NB4 (cell line): ENCODE measurements around the gene IL20RA.

Source experiments
- DNase-seq: peaks from one replicate; pipeline ENCODE4 v3.0.0; 2010; ENCODE audit warnings: low read depth
- H3K4me3 ChIP-seq: one replicate; pipeline ENCODE4 v1.5.1; 2011; ENCODE audit warnings: mild to moderate bottlenecking, low read depth, low read length, moderate library complexity
- CTCF ChIP-seq: IDR thresholded peaks from one replicate; pipeline ENCODE4 v1.5.1; 2012; ENCODE audit warnings: low read depth, low read length
- MAX ChIP-seq: IDR thresholded peaks from 2 replicates; pipeline ENCODE4 v1.6.1; 2011; ENCODE audit warnings: low read depth, low read length
- MYC ChIP-seq: IDR thresholded peaks from 2 replicates; pipeline ENCODE4 v1.6.1; 2011; ENCODE audit warnings: low read depth, low read length
- POLR2A ChIP-seq: IDR thresholded peaks from 2 replicates; pipeline ENCODE4 v1.6.1; 2011; ENCODE audit warnings: mild to moderate bottlenecking; ENCODE audit not compliant: insufficient read length; ENCODE audit errors: extremely low read depth

The IL20RA gene

GRCh38 chr6:137039010-137039409 is 5.8 kb downstream of the IL20RA start:
- H3K4me3 ChIP-seq = no peak overlapping the region
- no peak for TF ChIP-seq POLR2A
- TF ChIP-seq CTCF = no peak
- no peak for TF ChIP-seq MAX
- no peak for TF ChIP-seq MYC
- no peak for DNase-seq

GRCh38 chr6:137036566-137037300 is 8.0 kb downstream of the IL20RA start:
- DNase-seq = no peak
- no peak for TF ChIP-seq CTCF
- TF ChIP-seq MYC = no peak
- no peak for TF ChIP-seq MAX
- no peak for TF ChIP-seq POLR2A
- no peak overlapping the region for H3K4me3 ChIP-seq

GRCh38 chr6:137033828-137034227 is 10.9 kb downstream of the IL20RA start:
- H3K4me3 ChIP-seq = no peak overlapping the region
- TF ChIP-seq POLR2A (no peak), MYC (peak; percentile 58; the same call in 1 of the 2 replicates), MAX (no peak)
- DNase-seq = peak; percentile 93

- no peak for TF ChIP-seq POLR2A
- no peak for TF ChIP-seq MAX
- no peak for DNase-seq
- H3K4me3 ChIP-seq = no peak overlapping the region
These were observed 13.6 kb downstream of the IL20RA start for GRCh38 chr6:137031122-137031521.

GRCh38 chr6:137028912-137029311 is 15.9 kb downstream of the IL20RA start:
- TF ChIP-seq MYC (no peak), MAX (no peak), POLR2A (no peak), CTCF (no peak)
- DNase-seq = no peak
- no peak overlapping the region for H3K4me3 ChIP-seq

- DNase-seq = peak; percentile 54
- TF ChIP-seq MYC (no peak), MAX (no peak), POLR2A (no peak), CTCF (no peak)
- no peak overlapping the region for H3K4me3 ChIP-seq
These were observed 18.7 kb downstream of the IL20RA start for GRCh38 chr6:137025786-137026730.
